Renal cortical epithelial cell (primary cell): Measurements from ENCODE around the gene ELOVL2. TPM values are rescaled to one million over a fixed set of nuclear protein-coding genes. Genes with fewer than 3 reads are reported as not detected.
A peak's percentile ranks its signal among the peaks of the same experiment; 100 is the strongest.

Experiments
- DNase-seq: peaks from one replicate; pipeline ENCODE4 v3.0.0-alpha.2; 2011; ENCODE audit warnings: low read depth
- total RNA-seq: library from RNA; depleted of rRNA; stranded (reverse); fragments of >200 nt; gene quantifications from 2 replicates; pipeline ENCODE4 v1.2.3, GENCODE V29; 2014

Gene ELOVL2
- total RNA-seq, 1 donor from 2014 or later = 0.05 TPM

DNA sequence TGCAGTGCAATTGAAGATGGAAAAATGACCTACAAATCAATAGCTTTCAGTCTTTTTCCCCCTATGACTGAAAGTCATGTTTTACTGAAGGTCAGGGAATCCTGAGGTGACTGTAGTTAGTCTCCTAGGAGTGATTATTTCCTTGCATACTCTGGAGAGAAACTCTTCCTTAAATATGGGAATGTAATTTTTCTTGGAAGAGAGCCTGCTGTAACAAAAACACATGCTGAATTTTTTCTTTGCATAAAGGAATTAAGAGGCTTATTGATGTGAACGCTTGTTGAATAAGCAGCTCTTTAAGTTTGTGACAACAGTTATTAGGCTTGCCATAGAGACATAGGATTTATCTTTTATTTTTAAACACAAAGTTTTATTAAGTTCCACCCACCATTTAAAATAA, 64.5 kb downstream of the ELOVL2 start:
- DNase-seq = no peak

DNA sequence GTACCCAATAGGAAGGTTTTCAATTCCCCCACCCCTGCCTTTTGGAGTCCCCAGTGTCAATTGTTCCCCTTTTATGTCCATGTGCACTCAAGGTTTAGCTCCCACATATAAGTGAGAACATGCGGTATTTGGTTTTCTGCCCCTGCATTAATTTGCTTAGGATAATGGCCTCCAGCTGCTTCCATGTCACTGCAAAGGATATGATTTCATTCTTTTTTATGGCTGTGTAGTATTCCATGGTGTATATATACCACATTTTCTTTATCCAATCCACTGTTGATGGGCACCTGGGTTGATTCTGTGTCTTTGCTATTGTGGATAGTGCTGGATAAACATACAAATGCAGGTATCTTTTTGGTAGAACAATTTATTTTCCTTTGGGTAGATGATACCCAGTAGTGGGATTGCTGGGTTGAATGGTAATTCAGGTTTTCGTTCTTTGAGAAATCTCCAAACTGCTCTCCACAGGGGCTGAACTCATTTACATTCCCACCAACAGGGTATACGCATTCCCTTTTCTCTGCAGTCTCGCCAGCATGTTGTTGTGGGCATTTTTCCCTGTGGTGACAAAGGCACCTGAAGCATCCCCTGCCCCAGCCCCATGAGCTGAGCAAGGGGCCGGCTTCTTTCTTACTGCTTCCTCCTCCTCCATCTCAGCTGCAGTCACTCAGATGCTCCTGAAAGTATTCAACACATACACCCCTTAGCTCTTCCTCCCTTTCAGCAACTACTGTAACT, 66.7 kb downstream of the ELOVL2 start:
- DNase-seq = no peak

DNA sequence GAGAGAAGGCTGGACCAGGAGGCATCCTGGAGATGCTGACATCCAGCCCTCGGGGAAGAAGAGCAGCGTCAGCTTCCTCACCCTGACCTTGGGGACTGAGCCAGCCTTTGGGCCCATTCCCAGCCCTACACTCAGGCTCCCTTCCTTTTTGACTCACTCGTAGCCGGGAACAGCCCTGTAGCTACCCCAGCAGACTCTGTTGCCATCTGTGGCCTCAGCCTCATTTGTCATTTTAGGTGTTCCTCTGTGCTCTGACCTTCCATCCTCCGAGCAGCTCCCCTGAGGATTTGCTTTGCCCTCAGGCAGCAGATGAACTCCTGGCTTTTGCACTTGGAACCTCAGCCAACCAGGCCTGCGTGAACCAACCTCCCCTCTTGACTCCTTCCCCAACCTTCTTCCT, 67.5 kb downstream of the ELOVL2 start:
- no peak for DNase-seq

DNA sequence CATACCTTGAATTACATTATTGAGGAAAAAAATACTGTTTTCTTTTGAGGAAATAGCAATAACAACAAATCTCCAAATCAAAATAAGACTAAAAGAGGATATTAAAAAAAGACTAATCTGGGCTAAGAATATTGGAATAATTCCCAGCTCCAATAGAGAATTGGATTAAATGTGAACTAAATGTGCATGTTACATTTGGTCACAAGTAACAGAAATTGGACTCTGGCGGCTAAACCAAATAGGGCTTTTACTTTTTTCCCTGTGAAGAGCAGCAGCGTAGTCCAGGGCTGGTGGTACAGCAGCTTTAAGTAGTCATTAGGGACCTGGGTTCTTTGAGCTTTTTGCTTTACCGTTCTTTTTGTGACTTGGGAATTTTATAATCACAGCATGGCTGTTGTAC, 71.9 kb downstream of the ELOVL2 start:
- DNase-seq = no peak

DNA sequence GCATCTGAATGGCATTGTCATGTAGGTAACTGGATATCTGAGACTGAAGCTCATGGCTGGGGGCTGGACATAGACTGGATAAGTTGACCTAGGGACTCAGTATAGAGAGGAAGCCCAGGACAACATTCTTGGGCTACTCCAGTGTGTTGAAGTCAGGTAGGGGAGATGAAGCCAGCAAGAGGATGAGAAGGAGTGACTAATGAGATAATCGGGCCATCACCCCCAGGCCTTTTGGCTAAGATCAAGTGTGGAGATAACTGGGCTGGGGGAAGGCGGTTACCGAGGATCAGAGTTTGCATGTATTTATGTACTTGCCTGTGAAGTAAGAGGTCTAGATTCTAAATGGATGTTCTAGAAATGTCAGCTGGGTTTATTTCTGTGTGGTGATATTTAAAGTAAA, 73.4 kb downstream of the ELOVL2 start:
- no peak for DNase-seq

DNA sequence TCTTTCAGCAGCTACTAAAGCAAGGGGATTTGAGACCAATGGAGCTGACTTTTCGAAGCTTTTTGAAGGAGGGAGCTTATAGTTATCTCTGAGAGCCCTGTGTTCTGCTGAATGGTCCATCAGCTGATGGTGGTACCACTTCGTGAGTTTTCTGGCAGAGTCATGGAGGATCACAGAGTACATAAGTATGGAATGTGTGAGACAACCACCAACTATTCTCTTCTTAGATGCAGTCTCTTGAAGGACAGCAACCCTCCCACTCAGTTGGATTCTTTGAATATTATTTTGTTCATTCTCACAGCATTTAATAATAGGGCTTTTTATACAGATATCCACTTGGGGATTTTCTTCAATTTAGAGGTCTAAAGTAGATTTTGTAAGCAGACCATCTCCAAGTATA, 75.3 kb downstream of the ELOVL2 start:
- DNase-seq = no peak

DNA sequence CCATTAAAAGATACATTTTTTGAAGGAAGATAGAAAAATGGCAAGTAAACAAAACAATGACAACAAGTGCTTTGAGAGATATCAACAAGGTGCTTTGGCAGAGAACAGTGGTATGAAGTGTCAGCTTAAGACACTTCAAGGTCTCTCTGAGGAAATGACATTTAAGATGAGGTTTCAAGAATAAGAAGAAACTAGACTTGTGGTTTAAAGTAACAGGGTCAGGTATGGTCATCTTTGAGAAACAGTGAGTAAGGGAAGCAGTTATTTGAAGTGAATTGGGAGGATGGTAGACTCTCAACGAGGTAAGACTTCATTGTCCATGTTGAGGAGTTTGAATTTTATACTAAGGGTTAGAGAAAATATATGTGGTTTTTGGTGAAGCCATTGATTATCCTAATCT, 79.4 kb downstream of the ELOVL2 start:
- DNase-seq = no peak

DNA sequence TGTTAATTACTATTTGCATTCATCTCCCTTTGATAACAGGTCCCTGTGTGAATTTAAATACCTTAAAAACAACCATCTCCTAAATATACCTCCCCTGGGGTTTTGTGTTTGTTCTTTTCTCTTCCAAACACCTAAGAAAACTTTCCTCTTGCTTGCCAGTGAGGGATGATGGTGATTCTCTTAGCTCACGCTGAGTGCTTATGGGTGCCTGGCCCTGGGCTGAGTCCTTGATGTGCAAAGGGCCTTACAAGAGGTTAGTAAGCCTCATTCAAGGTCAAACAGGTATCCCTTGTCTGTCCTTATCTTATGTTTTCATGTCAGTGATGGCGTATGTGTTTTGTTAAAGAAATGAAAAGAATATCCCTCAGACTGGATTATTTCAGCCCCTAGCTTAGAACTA, 81.0 kb downstream of the ELOVL2 start:
- no peak for DNase-seq

DNA sequence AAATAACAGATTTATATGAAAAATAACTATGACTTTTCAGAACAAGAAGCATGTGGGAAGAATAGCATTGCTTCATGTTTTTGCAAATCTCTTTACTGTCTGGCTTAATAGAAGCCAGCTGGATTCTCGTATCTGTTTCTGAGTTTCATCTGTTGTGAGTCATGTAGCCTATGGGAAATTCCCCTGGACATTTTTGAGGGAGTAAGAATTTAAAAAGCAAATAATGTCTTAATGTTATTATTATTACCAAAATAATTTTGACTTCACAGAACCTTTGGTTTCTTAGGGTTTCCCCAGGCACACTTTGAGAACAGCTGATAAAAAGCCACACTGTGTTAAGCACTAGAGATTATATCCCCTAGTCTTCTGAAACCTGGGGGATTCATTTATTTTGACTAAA, 81.4 kb downstream of the ELOVL2 start:
- peak; percentile 13 for DNase-seq

DNA sequence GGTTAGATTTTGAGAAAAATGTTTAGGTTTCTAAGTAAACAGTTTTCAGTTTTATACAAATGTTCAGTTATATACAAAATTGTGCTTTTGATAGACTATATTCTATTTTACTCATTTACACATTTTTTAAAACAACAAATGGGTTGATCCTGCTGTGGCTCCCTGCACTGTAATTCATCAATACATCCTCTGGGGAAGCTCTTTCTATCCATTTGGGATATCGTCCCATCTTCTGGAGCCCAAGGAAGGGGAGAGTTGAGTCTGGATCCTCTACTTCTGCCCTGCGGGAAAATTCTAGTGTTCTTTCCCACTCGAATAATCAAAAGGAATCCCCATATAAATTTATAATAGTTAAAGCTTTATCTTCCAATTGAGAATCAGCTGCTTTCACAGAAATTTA, 82.3 kb downstream of the ELOVL2 start:
- no peak for DNase-seq

DNA sequence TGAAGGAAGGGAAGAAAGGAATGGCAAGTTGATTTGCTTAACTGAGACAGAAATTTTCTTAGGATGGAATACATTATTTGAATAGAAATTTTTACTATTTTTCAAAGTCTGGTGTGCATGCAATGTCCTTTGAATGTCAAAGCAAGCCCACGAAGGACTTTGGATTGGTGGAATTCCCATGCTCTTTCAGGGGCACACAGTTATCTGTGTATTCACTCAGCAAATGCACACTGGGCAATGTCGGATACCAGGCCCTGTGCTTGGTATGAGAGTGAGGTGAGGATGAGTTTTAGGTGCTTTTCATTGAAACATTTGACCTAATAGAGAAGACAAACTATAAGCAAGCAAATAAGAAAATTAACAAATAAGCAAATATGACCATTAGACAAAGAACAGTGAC, 83.9 kb downstream of the ELOVL2 start:
- DNase-seq = no peak

DNA sequence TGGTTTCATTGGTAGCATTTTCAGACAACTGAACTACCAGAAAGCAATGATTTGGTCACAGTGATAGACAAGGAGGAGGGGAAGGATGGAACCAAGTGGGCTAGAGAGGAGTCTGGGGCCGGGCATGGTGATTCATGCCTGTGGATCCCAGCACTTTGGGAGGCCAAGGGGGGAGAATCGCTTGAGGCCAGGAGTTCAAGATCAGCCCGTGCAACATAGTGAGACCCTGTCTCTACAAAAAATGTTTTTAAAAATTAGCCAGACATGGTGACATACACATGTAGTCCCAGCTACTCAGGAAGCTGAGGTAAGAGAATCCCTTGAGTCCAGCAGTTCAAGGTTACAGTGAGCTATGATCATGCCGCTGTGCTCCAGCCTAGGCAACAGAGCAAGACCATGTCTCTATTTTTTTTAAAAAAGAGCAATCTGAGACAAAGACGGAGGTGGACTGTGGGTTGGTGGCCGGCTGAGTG, 86.7 kb downstream of the ELOVL2 start:
- DNase-seq = no peak

DNA sequence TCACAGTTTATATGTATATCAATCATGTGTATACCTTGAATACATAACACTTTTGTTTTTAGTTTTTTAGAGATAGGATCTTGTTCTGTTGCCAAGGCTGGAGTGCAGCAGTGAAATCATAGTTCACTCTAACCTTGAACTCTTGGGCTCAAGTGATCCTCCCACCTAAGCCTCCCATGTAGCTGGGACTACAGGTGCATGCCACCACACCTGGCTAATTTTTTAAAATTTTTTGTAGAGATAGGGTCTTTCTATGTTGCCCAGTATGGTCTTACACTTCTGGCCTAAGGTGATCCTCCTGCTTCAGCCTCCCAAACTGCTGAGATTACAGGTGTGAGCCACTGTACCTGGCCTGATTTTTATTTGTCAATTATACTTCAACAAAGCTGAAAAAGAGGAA, 87.3 kb downstream of the ELOVL2 start:
- DNase-seq = no peak

DNA sequence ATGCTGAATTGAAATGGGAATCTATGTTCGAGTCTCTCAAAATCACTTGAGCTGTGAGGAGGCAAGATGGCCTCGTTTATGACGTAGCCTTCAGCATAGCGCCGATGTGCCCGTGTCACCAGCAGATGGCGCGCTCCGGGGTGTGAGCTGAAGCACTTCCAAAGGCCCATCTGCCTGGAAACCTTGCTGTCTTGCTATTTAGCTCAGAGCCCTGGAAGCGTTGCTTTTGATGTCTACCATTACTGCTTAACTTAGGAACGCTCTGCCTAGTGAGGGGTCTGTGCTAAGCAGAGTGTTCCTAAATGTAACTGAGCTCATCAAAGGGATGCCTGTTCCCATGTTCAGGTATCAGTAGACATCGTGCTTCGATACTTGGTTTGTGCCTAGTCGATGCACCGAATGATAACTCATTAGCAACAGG, 89.5 kb downstream of the ELOVL2 start:
- DNase-seq = peak; percentile 55

DNA sequence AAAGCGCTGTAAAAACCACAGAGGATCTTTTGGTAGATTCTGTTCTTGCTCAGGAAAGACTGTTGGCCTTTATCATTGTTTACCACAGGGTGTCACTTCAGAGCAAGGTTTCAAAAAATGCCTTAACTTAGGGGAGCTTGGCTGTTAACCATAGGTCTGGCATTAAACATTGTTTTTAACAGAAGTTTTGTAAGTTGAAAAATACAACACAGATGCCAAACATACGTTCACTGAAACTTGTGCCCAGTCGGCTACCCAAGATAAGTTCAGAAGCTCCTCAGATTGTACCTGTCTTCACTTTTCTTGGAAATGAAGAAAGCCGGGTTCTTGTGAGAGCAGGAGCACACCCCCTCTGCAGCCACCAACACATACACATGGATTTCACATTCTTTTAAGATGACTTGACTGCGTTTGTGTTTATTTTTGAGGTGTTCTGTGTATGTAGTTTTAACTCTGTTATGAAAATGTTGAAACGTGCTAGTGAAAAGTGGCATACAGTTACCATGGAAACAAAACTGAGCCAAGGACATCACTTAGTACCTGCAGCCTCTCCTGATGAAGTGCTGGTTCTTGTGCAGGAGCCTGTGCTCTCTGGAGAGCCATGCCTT, 92.3 kb downstream of the ELOVL2 start:
- peak; percentile 55 for DNase-seq

DNA sequence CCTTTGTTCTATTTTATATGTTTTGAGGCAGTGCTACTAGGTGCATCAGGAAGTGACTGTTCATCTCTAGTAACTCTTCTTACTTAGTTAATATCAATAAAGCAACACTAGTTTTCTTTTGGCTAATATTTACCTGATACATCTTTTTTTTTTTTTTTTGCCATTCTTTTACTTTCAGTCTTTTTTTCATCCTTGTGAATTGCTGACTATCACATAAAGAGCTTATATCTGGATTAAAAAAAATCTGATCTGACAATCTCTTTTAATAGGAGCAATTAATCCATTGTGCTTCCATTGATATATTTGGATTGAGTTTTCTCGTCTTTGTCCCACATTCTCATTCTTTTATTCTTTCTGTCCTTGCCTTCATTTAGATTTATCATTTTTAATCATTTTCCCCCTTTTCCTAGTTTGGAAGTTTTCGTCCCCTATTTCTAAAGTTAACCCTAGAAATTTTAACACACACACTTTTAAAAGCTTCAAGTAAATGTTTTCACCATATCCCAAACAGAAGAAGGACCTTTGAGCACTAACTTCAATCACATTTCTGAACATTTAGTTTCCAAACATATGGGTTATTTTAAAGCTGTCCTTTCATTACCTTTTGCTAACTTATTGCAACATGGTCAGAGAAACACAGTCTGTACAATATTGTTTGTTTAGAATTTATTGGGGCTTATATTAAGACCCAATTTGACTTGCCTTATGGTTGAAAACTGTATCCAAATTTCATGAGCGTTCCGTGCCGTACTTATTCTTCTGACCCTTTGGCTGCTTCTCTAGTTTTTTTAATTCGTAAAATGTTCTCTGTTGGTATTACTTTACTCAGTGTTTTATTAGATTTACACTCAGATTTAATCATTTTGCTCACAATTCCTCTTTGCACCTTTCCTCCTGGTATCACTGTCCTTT, 94.3 kb downstream of the ELOVL2 start:
- no peak for DNase-seq

DNA sequence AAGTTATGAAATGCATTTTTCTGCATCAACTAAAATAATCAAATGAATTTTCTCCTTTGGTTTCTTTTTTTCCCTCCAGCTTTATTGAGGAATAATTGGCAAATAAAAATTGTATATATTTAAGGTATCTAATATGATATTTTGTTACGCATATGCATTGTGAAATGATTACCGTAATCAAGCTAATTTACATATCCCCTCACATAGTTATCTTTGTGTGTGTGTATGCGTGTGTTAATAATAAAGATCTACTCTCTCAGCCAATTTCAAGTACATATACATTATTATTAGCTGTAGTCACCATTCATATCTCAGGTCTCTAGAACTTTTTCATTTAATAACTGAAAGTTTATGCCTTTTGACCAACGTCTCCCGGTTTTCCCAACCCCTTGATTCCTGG, 96.1 kb downstream of the ELOVL2 start:
- no peak for DNase-seq

DNA sequence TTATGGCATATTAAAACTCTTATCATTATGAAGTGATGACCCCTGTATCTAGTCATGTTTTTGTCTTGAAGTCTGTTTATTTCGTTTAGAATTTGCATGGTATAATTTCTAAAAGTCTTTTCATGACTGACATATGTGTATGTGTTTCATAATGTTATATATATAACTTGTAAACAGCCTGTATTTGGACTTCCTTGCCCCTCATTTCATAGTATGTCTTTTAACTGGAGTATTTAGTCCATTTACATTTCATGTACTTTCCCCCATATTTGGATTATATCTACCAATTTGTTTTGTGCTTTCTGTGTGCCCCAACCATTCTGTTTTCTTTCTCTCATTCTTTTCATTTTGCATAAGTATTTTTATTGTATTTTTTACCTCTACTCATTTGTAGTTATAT, 98.3 kb downstream of the ELOVL2 start:
- no peak for DNase-seq

DNA sequence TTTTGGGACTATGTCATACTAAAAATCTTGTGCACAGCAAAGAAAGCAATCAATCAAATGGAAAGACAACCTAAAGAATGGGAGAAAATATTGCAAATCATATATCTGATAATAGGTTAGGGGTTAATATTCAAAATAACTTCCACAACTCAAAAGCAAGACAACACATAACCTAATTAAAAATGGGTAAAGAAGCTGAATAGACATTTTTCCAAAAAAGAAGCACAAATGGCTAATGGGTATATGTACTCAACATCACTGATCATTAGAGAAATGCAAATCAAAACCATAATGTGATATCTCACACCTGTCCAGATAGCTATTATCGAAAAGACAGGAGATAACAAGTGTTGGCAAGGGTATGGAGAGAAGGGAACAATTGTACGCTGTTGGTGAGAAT, 104.3 kb downstream of the ELOVL2 start:
- DNase-seq = no peak

DNA sequence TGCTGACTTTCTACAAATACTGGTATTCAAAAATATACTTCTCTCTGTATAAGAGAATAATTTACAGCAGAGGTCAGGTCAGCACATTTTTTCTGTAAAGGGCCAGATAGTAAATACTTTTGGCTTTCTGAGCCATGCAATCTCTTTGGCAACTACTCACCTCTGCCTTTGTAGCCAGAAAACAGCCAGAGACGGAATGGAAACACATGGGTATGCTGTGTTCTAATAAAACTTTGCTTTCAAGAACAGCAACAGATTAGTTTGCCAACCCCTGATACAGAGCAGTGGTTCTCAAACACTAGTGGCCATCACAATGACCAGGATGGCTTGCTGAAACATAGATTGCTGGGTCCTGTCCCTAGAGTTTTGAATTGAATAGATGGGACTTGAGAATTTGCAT, 111.0 kb downstream of the ELOVL2 start:
- no peak for DNase-seq
